GM11168 (cell line): ENCODE results near the gene MRO.
"Not testable (repeated sequence)": the region's sequence is repeated elsewhere in the genome, so short reads cannot be mapped to it uniquely, and the experiment has no call there.

ENCODE experiments used
- in situ Hi-C: fragments of 300-500 bp; cut with MboI; formaldehyde crosslinking; loops from one replicate; pipeline ENCODE4 v1.12.0; 2022; ENCODE audit warnings: low sequenced_read_pairs; ENCODE audit not compliant: unreplicated experiment

MRO gene

DNA sequence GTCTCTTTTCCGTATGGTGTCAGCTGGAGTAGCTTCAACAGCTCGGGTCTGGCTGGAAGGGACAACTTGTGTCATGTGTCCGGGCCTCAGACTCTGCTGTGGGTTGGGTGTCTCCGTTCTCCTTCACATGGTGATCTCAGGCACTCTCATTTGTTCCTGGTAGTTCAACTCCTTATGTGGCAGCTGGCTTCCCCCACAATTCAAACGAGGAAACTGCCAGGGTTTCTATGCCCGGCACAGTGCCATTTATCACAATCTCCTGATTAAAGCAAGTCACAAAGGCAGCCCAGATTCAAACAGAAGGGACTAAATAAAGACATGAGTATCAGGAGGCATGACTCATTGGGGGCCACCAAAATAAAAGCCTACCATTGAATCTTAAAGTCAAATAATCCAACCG, 22.7 kb downstream of the MRO start:
- in situ Hi-C loops: no loop called here

DNA sequence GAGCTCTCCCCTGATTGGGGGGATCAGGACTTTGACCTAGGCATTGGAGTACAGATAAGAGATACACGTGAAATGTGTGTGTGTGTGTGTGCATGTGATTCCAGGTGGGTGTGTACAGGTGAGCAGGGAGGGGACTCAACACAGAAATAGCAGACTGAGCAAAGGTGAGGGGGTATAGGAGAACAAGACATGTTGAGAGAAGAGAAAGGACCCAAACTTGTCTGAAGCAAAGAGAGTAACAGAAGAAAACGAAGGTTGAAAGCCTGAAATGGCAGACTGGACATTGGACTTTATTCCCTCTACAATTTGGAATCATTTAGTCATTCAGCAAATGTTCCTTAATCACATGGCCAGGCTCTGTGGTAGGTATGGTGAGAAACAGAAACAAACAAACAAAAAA, 23.3 kb downstream of the MRO start:
- in situ Hi-C loops: no loop called here

DNA sequence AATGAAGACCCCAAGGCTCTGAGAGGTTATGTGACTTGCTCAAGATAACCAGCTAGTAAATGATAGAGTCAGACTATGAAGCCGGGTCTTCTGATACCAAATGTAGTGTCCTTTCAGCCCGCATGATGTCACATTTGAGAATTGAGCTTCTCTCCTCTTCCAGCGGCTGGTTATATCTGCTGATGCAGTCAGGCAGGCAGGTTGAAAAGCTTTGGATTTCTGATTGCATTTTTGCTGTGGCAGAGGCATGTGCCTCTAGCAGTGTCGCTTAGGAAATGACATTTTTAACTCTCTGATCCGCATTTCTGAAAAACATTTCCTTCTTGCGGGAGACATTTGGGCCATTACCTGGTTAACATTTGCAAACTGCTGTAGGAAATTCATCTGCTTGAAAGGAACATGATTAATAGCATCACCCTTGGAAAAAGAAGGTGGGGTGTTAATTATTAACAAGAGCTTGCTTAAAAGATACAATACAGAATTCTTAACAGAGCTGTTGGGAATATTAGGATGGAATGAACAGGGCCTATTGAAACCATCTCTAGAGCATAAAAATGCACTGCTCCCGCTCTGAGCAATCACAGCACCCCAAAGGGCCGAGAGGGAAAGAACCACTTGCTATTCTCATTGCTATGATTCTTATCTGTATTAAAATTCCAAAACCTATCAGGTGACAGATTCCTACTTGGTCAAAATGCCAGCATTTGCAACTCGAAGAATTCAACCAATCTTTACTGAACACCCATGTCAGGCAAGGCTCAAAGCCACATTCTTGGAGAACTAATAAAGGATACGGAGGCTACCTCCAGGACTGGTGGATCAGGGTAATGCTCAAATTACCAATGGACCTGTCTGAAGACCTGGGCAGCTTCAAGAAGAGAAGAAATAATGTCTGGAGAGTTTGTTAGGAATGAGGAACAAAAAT, 25.9 kb downstream of the MRO start:
- in situ Hi-C loops: no loop called here

DNA sequence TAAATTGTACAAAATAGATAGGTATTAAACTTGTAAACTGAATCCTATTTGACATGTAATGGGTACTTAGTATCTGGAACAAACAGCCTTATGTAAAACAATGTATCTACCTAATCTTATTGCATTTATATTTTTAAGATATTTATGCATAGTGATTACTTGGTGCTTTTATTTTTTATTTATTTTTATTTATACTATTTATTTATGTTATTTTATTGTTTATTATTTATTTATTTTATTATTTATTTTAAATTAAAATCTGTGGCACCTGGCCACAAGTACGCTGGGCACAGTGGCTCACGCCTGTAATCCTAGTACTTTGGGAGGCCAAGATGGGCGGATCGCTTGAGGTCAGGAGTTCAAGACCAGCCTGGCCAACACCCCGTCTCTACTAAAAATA, 26.9 kb downstream of the MRO start:
- in situ Hi-C loops: no loop called here

DNA sequence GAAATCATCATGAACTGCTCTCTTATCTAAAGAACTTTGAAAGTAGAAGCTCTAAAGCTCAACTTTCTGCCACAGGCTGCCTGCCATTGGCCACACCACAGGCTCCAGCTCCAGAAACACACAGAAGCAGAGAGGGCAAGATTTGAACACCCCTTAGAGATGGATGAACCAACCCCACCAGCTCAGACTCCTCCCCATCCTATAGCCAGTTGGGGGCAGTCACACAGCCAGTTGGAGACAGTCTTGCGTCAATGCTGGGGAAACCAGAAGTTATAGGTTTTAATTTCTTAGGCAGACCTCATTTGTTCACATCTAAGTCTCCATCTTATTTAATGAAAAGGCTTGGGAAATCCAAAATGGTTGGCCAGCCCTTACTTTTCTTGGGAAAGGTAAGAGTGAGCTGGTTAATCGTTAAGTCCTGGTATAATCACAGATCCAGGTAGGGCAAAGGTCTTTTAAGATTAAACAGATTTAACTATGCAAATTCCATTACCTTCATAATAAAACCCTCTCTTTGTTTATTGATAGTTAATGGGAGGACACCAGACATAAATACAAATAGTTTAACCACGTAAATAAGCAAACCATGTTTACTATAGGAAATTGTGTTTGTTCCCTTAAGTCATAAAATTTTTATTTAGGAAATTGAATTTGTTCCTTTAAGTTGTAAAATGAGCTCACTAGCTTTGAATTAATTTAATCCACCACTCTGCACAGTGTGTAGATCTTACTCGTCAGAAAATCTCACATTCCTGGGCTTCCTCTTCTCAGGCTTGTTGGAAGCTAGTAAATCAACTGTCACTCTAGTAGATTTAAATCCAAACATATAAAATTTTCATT, 28.0 kb downstream of the MRO start:
- in situ Hi-C loops: no loop called here

DNA sequence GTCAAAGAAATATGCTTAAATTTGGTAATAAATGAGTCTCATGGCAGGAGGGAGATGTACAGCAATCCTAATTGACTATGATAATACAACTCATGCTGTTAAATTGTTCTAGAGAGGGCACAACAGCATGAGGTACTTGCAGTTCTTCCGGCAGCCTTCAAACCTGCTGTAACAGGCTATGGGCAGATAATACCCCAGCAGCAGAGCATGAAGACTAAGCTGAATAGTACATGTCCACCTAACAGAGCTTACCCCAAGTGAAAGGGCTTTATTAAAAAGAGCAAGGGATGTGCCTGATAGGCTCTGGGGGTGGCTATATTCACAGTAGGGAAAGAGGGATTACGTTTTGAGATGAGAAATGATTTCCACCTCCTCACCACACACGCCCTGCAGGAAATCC, 28.9 kb downstream of the MRO start:
- in situ Hi-C loops: no loop called here

DNA sequence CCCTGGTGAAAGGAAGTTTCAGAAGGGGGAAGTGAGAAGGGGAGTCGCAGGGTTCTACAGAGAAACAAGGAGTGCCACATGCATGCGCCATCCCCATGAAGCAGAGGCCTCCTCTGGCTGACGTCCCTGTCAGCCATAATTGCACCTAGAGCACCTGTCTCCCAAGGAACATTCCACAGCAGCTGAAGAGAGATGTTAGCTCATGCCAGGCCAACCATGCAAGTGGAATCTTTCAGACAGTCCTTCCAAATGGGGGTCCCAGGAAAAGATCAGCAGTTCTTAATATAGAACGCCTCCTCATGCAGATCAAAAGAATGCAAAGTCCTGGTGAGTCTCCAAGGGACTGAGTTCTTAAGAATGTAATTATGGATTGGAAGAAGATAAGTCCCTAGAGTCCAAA, 29.6 kb downstream of the MRO start:
- in situ Hi-C loops: no loop called here

DNA sequence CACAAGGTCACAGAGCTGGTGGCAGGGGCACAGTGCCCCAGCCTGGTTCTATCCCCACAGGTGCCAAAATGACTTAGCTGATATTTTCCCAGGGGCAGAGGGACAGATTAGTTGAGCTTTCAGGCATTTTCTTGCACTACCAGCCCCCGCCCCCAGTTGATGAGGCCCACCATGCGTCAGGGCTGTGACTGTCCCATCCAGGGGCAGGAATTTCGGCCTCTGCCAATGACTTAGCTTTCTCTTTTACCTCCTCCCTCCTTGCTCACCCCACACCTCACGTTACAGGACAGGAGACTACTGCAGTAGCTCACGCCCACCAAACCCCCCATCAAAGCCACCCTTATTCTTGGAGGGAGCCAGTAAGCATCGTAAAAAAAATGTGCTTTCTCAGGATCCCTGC, 31.5 kb downstream of the MRO start:
- in situ Hi-C loops: no loop called here

DNA sequence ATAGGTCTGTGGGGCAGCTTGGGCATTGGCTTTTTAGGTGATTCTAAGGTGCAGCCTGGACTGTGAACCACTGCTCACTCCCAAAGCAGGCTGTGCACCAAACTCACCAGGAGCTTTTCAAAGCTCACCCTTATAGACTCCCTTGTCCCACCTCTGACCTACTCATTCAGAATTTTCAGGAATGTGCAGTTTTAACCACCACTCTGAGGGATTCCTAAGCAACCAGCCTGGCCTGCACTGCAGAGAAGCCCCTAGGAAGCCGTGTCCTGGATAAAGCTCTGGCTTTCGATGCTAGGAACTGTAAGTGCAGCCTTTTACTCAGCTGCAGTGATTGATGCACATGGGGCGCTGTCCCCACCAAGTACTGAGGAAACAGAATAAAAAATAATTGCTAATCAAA, 33.0 kb downstream of the MRO start:
- in situ Hi-C loops: no loop called here

DNA sequence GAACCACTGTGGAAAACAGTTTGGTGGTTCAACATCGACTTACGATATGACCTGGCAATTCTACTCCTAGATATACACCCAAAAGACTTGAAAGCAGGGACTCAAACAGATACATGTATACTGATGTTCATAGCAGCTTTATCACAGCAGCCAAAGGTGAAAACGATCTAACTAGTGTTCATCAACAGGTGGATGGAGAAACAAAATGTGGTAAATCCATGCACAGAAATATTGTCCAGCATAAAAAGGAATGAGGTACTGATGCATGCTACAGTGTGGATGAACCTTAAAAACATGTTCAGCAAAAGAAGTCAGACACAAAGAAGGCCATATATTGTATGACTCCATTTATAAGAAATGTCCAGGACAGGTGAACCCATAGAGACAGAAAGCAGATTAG, 36.3 kb downstream of the MRO start:
- in situ Hi-C loops: no loop called here

DNA sequence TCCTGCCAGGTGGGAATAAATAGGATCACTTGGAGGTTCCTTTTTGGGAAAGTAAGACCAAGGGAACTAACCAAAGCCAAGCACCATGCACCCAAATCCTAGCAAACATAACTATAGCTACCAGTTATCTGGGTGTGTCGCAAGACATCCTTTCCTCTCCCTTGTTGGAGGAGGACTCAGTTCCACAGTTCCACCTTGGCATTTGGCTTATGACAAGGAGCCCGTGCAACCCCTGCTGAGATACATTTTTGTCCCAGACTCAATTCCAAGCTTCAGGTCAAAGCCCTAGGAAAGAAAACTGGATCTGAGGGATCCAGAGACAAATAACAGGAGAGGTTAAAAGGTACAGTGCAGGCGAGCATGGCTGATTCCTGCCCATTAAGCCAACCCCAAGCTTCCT, 40.8 kb downstream of the MRO start:
- in situ Hi-C loops: not testable (repeated sequence)

DNA sequence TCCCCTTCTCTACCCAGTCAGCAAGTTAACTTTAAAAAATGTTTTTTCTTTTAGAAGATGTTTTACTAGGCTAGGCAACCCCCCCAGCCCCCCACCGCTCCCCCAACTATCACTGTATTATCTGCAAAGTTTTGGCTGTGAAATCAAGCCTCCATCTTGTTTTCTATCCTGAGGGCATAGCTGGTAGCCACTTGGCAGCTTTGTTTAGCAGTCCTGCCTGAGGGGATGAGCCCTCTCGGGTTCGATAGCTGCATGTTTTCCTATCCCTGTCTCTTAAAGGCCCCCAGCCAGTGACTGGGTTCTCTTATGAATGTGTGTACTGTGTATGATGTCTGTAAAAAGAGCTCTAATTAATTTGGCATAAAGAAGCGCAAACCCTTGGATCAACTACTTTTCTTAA, 43.4 kb downstream of the MRO start:
- in situ Hi-C loops: no loop called here

DNA sequence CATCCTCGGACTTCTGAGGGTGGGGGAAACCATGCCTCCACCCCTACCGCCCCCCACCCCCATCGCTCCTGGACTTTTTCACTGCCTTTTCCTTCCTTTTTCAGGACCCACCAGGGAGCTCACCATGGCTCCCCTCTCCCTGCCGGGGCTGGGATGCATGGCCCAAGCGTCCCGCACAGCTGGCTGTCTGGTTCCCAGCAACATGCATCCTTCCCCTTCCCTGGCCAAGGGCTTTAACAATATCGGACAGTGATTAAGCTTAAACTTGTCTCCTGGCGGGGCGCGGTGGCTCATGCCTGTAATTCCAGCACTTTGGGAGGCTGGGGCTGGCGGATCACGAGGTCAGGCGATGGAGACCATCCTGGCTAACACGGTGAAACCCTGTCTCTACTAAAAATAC, 44.1 kb downstream of the MRO start:
- in situ Hi-C loops: no loop called here

DNA sequence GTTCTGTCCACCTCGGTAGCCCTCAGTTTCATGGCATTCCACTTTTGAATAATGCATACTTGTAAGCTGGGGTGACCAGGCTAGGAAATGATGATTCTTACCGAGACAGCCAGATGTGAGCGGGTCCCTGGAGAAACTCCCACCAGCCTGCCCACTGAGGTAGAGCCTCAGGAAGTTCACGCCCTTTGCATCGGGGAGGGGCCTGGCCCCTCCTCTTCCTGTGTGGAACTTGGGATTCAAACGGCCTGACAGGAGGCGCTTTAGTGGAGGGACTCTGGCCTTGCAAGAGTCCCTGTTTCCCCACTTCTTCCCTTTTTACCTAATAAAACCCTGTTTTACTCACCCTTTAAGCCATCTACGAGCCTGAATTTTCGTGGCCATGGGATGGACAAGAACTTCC, 44.6 kb downstream of the MRO start:
- in situ Hi-C loops: no loop called here

DNA sequence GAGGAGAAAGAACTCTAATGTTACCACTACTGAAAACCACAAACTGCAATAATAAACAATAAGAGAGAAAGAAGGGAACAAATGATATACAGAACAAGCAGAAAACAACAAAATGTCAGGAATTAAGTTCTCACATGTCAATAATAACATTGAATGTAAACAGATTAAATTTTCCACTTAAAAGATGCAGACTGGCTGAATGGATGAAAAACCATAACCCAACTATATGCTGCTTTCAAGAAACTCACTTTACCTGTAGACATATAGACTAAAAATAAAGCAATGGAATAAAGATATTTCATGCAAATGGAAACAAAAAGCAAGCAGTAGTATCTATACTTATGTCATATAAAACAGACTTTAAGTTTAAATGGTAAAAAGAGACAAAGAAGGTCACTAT, 50.4 kb downstream of the MRO start:
- in situ Hi-C loops: no loop called here

DNA sequence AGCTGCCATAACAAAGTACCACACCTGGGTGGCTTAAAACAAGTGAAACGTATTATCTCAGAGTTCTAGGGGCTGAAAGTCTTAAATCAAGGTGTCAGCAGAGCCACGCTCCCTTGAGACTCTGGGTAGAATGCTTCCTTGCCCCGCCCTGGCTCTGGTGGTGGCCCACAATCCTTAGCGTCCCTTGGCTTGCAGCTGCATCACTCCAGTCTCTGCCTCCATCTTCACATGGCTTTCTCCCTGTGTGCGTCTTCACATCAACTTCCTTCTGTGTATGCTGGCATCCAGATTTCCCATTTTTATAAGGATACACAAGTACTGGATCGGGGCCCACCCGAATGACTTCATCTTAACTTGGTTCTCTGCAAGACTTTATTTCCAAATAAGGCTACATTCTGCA, 62.5 kb downstream of the MRO start:
- in situ Hi-C loops: no loop called here

DNA sequence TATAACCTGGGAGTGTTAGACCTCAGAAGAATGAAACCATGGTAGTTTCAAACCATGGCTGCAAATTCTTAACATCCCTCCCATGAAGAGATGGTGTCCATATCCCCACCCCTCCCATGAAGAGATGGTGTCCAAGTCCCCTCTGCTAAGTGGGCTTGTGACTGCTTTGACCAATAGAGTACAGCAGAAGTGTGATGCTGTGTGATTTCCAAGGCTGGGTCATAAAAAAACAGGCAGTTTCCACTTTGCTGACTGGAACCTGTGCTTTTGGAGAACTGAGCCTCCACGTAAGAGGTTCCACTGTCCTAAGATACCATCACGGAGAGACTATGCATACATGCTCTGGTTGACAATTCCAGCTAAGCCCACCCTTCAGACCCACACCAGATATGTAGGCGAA, 65.5 kb downstream of the MRO start:
- in situ Hi-C loops: no loop called here

DNA sequence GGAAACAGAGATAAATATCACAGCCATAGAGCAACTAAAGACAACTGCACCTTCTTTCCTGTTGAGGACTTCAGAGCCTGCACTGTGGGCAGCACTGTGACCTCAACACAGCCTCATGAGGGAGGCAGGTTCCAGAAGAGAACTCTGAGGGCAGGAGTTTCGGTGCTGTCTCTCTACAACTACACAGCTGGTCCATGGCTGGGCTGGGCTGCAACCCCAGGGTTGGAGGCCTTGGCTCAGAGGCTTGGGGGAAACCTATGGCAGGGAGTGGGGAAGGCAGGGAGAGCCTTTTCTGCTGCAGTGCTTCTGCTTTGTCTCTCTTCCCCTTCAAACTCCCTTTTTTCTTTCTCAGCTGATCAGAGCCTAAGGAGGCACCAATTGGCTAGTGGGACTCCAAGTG, 66.5 kb downstream of the MRO start:
- in situ Hi-C loops: no loop called here

DNA sequence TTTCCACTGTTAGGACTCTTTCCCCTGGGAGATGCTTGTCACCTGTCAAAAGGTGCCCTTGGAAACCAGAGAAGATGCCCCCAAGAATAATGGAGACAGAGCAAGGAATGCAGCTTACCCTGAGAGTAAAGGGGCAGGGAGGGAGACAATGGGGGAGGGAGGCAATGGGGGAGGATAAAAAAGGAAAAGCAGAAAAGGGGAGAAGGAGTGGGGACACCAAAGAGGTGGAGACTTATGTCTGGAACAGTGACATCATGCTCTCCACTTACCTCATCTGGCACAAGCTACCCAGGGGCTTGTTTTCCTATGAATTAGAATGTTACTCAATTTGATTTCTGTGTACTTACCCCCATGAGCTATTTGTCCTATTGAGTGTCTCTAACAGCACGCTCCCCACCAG, 67.9 kb downstream of the MRO start:
- in situ Hi-C loops: no loop called here

DNA sequence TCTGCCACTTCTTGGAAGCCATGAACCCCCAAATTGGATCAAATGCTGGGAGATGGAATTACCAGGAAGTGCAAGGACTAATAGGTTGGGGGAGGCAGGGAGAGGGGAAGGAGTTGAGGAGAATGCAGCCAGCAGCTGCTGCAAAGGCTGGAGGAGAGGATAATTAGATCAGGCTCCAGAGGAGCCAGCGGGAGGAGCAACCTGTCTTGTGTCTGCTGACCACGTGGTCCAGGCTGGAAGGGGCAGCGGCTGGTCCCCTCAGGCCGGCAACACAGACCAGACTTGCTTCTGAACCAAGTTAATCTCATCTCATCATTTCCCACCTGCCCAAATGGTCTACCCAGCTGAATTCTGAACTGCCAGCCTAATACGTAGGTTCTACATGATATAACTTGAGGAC, 68.3 kb downstream of the MRO start:
- in situ Hi-C loops: no loop called here

DNA sequence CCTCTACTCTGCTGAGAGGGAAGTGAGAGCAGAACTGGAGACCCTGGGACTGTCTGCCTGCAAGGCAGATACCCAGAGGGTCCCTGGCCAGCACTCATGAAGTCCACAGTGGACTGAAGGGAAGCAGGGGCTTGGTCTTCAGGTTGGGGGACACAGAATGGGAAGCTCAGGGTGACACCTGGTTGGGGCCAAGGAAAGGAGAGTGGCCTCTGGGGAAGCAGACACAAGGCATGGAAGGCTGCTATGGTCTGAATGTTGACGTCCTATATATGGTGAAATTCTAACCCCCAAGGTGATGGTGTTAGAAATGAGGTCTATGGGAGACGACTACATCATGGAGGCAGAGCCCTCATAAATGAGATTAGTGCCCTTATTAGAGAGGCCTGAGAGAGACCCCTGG, 69.3 kb downstream of the MRO start:
- in situ Hi-C loops: no loop called here

DNA sequence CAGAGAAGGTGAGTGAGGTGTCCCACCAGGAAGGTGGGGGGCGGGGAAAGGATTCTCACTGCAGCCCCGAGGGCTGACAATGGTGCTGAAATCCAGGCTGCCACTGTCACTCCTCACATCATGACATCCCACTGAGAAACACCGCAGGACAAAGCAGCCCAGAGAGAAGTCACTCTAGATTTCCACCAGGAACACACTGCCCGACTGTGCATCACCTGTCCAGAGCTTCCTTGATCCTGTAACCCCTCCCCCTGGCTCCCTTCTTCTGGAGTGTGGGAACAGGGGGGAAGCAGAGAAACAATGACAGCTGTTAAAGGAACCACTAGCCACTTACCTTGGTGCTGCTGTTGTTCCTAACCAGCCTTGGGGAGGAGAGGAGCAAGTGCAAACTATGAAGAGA, 69.9 kb downstream of the MRO start:
- in situ Hi-C loops: no loop called here
